Vagina (tissue), 2 donors: Measurements from ENCODE around the gene LAMA2. TPM values are rescaled to one million over a fixed set of nuclear protein-coding genes. Genes with fewer than 3 reads are reported as not detected.
A peak's percentile ranks its signal among the peaks of the same experiment; 100 is the strongest.

Source experiments
- DNase-seq, 2 donors: peaks; one replicate each; pipeline ENCODE4 v3.0.0-alpha.2; 2017; ENCODE audit errors: extremely low spot score in 2 of 2
- H3K27ac ChIP-seq: fragments of 200-600 bp; sonication (generic); one replicate; pipeline ENCODE4 v1.5.1; 2019
- H3K27me3 ChIP-seq: fragments of 200-600 bp; sonication (generic); one replicate; pipeline ENCODE4 v1.5.1; 2019
- H3K36me3 ChIP-seq, 2 donors: fragments of 200-600 bp; sonication (generic); one replicate each; pipeline ENCODE4 v1.5.1; 2017 to 2019
- H3K4me1 ChIP-seq: fragments of 200-600 bp; sonication (generic); one replicate; pipeline ENCODE4 v1.5.1; 2019
- H3K4me3 ChIP-seq, 2 donors: fragments of 200-600 bp; sonication (generic); 1 replicate in 1 of 2; 2 replicates in 1 of 2; pipeline ENCODE4 v1.5.1; 2016 to 2019
- H3K9me3 ChIP-seq: fragments of 200-600 bp; sonication (generic); one replicate; pipeline ENCODE4 v1.5.1; 2019
- POLR2A ChIP-seq, 2 donors: fragments of 450-650 bp; IDR thresholded peaks; one replicate each; pipeline ENCODE4 v1.6.1; 2017; ENCODE audit warnings: antibody characterized with exemption in 2 of 2, mild to moderate bottlenecking in 2 of 2, moderate library complexity in 2 of 2
- POLR2AphosphoS5 ChIP-seq, 2 donors: sonication (generic); formaldehyde crosslinking; IDR thresholded peaks; one replicate each; pipeline ENCODE4 v1.9.0; 2017; ENCODE audit warnings: antibody characterized with exemption in 2 of 2, mild to moderate bottlenecking in 2 of 2, low read depth in 1 of 2; ENCODE audit not compliant: insufficient read depth in 1 of 2
- intact Hi-C: fragments of 100-400 bp; cut with DNase I; formaldehyde crosslinking; loops from one replicate; pipeline ENCODE4 v1.15.1; 2023
- total RNA-seq: library from RNA; depleted of rRNA; stranded (reverse); fragments of >200 nt; gene quantifications from one replicate; pipeline ENCODE4 v1.2.3, GENCODE V29; 2016
- TF ChIP-seq, protein P1 (sequence below), 3 experiments: fragments of 450-650 bp in 2 of 3; fragments of 200-600 bp in 1 of 3; sonication (generic) in 1 of 3; IDR thresholded peaks; one replicate each; pipeline ENCODE4 v1.5.1; 2017 to 2019; ENCODE audit warnings: antibody characterized with exemption in 3 of 3, mild to moderate bottlenecking in 2 of 3, moderate library complexity in 2 of 3

The LAMA2 gene
- total RNA-seq, 1 donor from 2014 or later = 91.1 TPM

DNA sequence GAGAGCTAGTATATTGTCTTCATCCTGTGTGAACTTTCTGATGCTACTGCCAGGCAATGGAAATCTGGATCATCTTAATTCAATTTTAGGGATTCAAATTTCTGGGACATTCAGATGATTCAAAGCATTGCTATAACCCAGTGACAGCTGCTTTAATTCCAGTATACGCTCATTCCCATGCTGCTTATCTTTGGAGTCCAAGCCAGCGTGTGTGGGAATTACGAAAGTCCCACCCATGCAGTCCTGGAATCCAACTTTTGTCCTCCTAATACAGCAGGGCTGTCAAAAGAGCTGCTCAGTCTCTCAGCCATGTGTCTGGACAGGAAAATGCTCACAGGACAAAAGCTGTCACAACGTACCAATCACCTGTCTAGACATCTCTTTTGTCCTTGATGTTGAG lies 219.8 kb downstream of the LAMA2 start:
- H3K27me3 ChIP-seq = no peaks in the 10 kb centered on the region
- no peak overlapping the region for H3K4me3 ChIP-seq
- intact Hi-C loops = no loop called here
- no peak for DNase-seq
- TF ChIP-seq, protein P1, sequence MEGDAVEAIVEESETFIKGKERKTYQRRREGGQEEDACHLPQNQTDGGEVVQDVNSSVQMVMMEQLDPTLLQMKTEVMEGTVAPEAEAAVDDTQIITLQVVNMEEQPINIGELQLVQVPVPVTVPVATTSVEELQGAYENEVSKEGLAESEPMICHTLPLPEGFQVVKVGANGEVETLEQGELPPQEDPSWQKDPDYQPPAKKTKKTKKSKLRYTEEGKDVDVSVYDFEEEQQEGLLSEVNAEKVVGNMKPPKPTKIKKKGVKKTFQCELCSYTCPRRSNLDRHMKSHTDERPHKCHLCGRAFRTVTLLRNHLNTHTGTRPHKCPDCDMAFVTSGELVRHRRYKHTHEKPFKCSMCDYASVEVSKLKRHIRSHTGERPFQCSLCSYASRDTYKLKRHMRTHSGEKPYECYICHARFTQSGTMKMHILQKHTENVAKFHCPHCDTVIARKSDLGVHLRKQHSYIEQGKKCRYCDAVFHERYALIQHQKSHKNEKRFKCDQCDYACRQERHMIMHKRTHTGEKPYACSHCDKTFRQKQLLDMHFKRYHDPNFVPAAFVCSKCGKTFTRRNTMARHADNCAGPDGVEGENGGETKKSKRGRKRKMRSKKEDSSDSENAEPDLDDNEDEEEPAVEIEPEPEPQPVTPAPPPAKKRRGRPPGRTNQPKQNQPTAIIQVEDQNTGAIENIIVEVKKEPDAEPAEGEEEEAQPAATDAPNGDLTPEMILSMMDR (IDR thresholded peaks at IDR 0.05) = no peak
- TF ChIP-seq POLR2A (IDR thresholded peaks at IDR 0.05) (no peak), POLR2AphosphoS5 (IDR thresholded peaks at IDR 0.05; ENCODE audit: insufficient read depth in 1 of 2, low read depth in 1 of 2) (no peak)
- no peaks in the 10 kb centered on the region for H3K9me3 ChIP-seq
- no peaks in the 10 kb centered on the region for H3K36me3 ChIP-seq
- H3K4me1 ChIP-seq = peaks cover 14% of the 10 kb centered on the region
- H3K27ac ChIP-seq = no peak overlapping the region

DNA sequence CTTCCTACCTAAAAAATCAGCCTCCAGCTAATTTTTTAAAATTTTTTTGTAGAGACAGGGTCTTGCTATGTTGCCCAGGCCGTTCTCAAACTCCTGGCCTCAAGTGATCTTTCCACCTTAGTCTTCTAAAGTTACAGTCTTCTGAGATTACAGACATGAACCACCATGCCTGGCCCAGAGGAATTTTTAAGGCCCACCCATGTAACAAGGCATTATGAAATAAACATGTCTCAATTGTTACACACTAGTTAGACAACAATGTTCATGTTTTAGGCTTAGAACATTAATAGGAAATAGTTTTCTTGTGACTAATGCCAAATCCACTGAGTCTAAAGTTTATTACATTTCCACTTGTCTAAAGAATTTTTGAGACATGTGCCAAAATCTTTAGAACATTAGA lies 221.2 kb downstream of the LAMA2 start:
- Histone ChIP-seq H3K27ac (no peak overlapping the region), H3K4me1 (peaks cover 14% of the 10 kb centered on the region), H3K36me3 (no peaks in the 10 kb centered on the region), H3K9me3 (no peaks in the 10 kb centered on the region), H3K4me3 (no peak overlapping the region), H3K27me3 (no peaks in the 10 kb centered on the region)
- no peak for DNase-seq
- no peak for TF ChIP-seq POLR2AphosphoS5 (IDR thresholded peaks at IDR 0.05; ENCODE audit: insufficient read depth in 1 of 2, low read depth in 1 of 2)
- TF ChIP-seq, protein P1 (IDR thresholded peaks at IDR 0.05) = no peak
- no peak for TF ChIP-seq POLR2A (IDR thresholded peaks at IDR 0.05)
- intact Hi-C loops = no loop called here

DNA sequence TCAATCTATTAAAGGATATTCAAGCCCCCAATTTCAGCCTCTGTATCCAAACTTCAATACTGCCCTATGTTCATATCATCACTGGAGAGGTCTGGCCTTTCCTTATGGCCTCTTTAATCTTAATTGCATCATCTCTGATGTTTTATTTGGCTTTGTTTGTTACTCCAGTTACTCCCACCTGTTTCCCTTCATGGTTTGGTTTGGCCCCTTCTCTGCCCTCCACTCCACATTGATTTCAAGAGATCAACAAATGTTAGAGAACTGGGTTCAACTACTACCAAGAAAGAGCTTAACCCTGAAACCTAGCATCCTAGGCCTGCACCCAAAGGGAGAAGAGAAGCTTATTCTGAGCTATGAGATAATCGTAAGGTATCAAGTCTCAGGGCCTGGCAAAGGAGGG lies 221.6 kb downstream of the LAMA2 start:
- Histone ChIP-seq H3K9me3 (no peaks in the 10 kb centered on the region), H3K27ac (peak overlapping the region; percentile 20), H3K27me3 (no peaks in the 10 kb centered on the region), H3K4me1 (peaks cover 14% of the 10 kb centered on the region), H3K36me3 (no peaks in the 10 kb centered on the region), H3K4me3 (no peak overlapping the region)
- DNase-seq = no peak
- intact Hi-C loops = no loop called here
- TF ChIP-seq, protein P1 (IDR thresholded peaks at IDR 0.05) = no peak
- no peak for TF ChIP-seq POLR2A (IDR thresholded peaks at IDR 0.05)
- no peak for TF ChIP-seq POLR2AphosphoS5 (IDR thresholded peaks at IDR 0.05; ENCODE audit: insufficient read depth in 1 of 2, low read depth in 1 of 2)

DNA sequence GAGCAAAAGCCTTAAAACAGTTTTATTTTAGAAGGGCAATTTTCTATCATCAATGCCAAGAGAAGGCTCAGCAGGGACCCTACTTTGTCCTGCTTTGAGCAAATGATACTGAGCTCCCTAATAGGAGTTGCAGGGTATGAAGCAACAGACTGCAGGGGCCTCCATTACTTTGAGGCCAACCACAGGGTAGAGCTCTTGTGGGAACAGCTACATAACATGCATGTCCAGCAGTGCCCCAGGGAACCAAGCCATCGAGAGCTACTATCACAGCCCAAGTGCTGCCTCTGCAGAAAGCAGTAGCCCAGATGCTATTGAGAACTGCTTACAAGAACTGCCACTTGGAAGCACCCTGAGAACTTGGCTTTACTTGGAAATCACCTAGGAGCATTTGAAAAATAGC lies 222.1 kb downstream of the LAMA2 start:
- H3K9me3 ChIP-seq = no peaks in the 10 kb centered on the region
- TF ChIP-seq POLR2A (IDR thresholded peaks at IDR 0.05) = no peak
- DNase-seq = no peak
- H3K27me3 ChIP-seq = no peaks in the 10 kb centered on the region
- intact Hi-C loops = no loop called here
- peaks cover 14% of the 10 kb centered on the region for H3K4me1 ChIP-seq
- peak overlapping the region; percentile 20 for H3K27ac ChIP-seq
- H3K36me3 ChIP-seq = no peaks in the 10 kb centered on the region
- H3K4me3 ChIP-seq = no peak overlapping the region

DNA sequence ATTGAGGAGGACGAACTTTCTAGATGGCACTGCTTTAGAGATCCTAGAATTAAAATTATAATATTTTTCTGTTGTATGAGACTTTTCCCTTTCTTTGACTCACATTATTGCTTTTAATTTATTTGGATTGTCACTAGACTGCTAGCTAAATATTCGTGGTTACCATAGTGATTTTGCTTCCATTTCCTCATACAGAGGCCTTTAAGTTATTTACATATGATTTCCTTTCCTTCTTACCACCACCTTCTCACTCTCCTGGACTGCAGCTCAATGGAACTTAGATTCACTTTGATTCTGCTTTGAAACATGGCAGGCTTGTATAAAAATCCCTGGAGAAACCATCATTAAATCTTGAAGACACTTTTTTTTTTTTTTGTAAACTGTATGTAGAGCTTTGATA lies 222.9 kb downstream of the LAMA2 start:
- DNase-seq = no peak
- H3K4me3 ChIP-seq = no peak overlapping the region
- H3K27me3 ChIP-seq = no peaks in the 10 kb centered on the region
- H3K36me3 ChIP-seq = no peaks in the 10 kb centered on the region
- intact Hi-C loops = no loop called here
- no peaks in the 10 kb centered on the region for H3K9me3 ChIP-seq
- TF ChIP-seq, protein P1 (IDR thresholded peaks at IDR 0.05) = no peak
- TF ChIP-seq POLR2AphosphoS5 (IDR thresholded peaks at IDR 0.05; ENCODE audit: insufficient read depth in 1 of 2, low read depth in 1 of 2) = no peak
- TF ChIP-seq POLR2A (IDR thresholded peaks at IDR 0.05) = no peak
- peaks cover 14% of the 10 kb centered on the region for H3K4me1 ChIP-seq
- H3K27ac ChIP-seq = no peak overlapping the region

DNA sequence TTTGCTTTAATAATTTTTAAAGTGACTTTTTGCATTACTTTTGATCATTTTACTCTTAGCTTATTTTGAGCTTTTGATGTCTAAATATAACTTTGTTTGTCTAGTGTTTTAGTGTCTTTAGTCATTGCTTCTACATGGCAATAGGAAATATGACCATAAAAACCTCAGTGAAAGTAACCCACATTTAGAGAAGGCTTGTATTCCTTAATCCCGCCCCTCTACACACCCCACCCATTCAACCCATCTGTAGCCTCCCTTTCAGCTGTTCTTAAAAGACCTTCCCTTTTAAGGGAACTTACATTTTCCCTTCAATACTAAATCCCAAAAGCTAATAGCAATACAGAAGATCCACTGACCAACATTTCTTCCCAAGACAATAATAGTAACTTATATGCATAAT lies 225.4 kb downstream of the LAMA2 start:
- Histone ChIP-seq H3K27ac (no peak overlapping the region), H3K36me3 (no peaks in the 10 kb centered on the region), H3K27me3 (no peaks in the 10 kb centered on the region), H3K4me1 (peaks cover 14% of the 10 kb centered on the region), H3K4me3 (no peak overlapping the region), H3K9me3 (no peaks in the 10 kb centered on the region)
- TF ChIP-seq, protein P1 (IDR thresholded peaks at IDR 0.05) = no peak
- TF ChIP-seq POLR2AphosphoS5 (IDR thresholded peaks at IDR 0.05; ENCODE audit: insufficient read depth in 1 of 2, low read depth in 1 of 2) (no peak), POLR2A (IDR thresholded peaks at IDR 0.05) (no peak)
- no peak for DNase-seq
- intact Hi-C loops = no loop called here
